ENCODE measurements around the gene RPL36AL. TPM values are rescaled to one million over a fixed set of nuclear protein-coding genes. Genes with fewer than 3 reads are reported as not detected.
A peak's percentile ranks its signal among the peaks of the same experiment; 100 is the strongest.
"Not testable (repeated sequence)": the region's sequence is repeated elsewhere in the genome, so short reads cannot be mapped to it uniquely, and the experiment has no call there.

The RPL36AL gene
- total RNA-seq, 2 experiments from 2014 or later, result 249 to 262 TPM

GRCh38 chr14:49634547-49635334 lies 14.3 kb upstream of the RPL36AL start, which contains the start of gene DNAAF2:
Gene DNAAF2, minus strand, starts transcription at chr14:49635244. Its CDS starts 95 bp downstream, at chr14:49635149.
- ChIA-PET POLR2A (interaction anchor here (0.8 to 2.3 kb wide), 3 partner anchors 14 to 133 kb away, joined by 3 to 15 read pairs (median 4); partner anchors contain the start of genes KLHDC2, MGAT2, RPL36AL and RPS29), CTCF (interaction anchor here (0.8 to 3.3 kb wide), 30 partner anchors 8 to 1225 kb away, joined by 3 to 67 read pairs (median 4); partner anchors contain the start of genes ARF6, KLHDC2, LRR1 and MGAT2)
- H3K27ac Mint-ChIP-seq, result peak within 1 kb of the TSS; percentile 94
- peaks cover 28% of the 10 kb centered on the region for H3K36me3 Mint-ChIP-seq (ENCODE audit: low read depth)
- H3K4me1 Mint-ChIP-seq, result peaks cover 45% of the 10 kb centered on the region
- no peaks in the 10 kb centered on the region for H3K9me3 Mint-ChIP-seq
- H3K4me3 Mint-ChIP-seq, result peak within 1 kb of the TSS; percentile 92
- DNase-seq, result peak; percentile 70
- no peaks in the 10 kb centered on the region for H3K27me3 Mint-ChIP-seq

DNA sequence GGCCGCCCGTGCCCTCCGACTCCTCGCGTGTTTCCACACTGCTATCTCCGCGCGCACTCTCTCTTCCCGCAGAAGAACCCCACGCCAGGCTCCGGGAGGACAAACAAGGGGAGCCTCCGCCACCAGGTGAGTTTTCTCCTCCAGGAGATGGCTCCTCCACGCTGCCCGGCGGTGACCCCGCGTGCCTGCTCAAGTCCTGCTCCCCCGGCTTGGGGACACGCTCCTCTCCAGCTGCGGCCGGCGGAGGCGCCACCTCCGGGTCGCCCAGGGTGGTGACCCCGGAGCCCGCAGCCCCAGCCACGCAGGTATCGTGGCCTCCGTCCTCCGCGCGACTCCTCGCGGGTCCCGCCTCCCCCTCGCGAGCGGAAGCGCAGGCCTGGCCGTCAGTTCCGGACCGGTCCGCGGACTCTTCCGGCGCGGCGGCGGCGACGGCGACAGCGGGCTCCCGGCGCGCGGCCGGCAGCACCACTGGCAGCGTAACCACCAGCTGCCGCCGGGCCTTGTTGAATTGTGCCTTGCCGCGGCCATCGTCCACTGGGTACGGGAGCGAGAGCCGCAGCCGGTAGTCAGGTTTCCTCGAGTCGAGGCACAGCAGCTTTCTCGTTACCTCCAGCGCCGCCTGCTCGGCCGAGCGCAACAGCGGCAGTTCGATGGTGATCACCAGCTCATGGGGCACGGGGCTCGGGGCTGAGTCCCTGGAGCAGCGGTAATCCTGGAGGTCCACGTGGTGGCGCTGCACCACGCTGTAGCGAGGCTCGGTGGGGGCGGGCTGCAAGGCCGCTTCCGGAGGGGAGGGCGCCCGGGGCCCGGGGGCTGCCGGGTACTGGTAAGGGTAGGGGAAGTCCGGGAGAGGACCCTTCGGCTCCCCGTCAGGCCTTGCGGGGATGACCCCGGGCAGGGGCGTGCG lies 13.5 kb upstream of the RPL36AL start:
- peak overlapping the region; percentile 92 for H3K4me3 Mint-ChIP-seq
- POLR2A ChIA-PET, result interaction anchor here (0.5 to 2.3 kb wide), 7 partner anchors 13 to 621 kb away, joined by 3 to 15 read pairs (median 3); partner anchors contain the start of genes KLHDC2, MGAT2, NEMF and RPL36AL

DNA sequence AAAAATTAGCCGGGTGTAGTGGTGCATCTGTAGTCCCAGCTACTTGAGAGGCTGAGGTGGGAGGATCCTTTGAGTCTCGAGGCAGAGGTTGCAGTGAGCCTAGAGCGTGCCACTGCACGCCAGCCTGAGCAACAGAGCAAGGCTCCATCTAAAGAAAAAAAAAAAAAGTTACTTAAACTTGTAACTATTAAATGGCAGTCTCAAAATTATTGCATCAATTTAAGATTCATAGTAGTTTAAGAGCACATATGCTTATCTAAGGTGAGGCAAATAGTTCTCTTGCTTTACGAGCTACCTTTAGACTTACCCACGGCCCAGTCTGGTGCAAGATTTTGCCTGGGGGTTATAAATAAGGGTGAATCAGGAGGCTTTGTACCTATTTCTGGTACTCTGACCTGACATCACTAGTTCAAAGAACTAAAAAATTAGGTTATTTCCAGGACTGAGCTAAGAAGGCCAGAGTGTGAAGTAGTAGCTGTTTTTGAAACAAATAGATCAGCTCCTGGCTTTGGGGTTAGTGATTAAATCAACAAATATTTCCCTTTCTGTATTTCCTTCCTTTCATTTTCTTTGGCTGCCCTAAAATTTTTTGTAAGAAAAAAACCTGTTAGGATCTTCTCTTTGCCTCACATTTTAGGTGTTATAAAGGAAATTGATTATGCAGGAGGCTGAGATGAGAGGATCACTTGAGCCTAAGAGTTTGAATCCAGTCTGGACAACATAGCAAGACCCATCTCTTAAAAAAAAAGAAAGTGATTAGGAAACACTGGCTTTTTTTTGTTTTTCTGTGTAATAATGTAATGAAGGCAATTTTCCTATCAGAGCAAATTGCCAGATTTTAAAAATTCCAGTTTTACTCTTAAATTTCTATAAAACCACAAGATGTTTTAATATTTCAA lies 3.8 kb upstream of the RPL36AL start:
- ChIA-PET POLR2A (interaction anchor here (0.6 kb wide), 1 partner anchor 10 kb away, joined by 3 read pairs; no protein-coding TSS in a partner anchor), CTCF (interaction anchor here (1.3 to 6.8 kb wide), 3 partner anchors 10 to 238 kb away, joined by 4 to 67 read pairs (median 5); partner anchors contain the start of genes DNAAF2 and NEMF)
- no peaks in the 10 kb centered on the region for H3K27me3 Mint-ChIP-seq
- no peaks in the 10 kb centered on the region for H3K9me3 Mint-ChIP-seq
- H3K36me3 Mint-ChIP-seq (ENCODE audit: low read depth), result peaks cover 50% of the 10 kb centered on the region
- H3K27ac Mint-ChIP-seq, result peak overlapping the region; percentile 20
- no peak for DNase-seq
- peaks cover 42% of the 10 kb centered on the region for H3K4me1 Mint-ChIP-seq
- H3K4me3 Mint-ChIP-seq, result peak overlapping the region; percentile 97

More for the DNA sequence above, 13.5 kb upstream of the RPL36AL start:
- Mint-ChIP-seq H3K27me3 (no peaks in the 10 kb centered on the region), H3K9me3 (no peaks in the 10 kb centered on the region), H3K27ac (peak overlapping the region; percentile 97), H3K36me3 (ENCODE audit: low read depth) (peaks cover 23% of the 10 kb centered on the region), H3K4me1 (peaks cover 42% of the 10 kb centered on the region)
- CTCF ChIA-PET, result interaction anchor here (0.5 to 3.3 kb wide), 41 partner anchors 9 to 1225 kb away, joined by 3 to 67 read pairs (median 4); partner anchors contain the start of genes ARF6, KLHDC2, LRR1 and MGAT2
- peak; percentile 95 for DNase-seq

DNA sequence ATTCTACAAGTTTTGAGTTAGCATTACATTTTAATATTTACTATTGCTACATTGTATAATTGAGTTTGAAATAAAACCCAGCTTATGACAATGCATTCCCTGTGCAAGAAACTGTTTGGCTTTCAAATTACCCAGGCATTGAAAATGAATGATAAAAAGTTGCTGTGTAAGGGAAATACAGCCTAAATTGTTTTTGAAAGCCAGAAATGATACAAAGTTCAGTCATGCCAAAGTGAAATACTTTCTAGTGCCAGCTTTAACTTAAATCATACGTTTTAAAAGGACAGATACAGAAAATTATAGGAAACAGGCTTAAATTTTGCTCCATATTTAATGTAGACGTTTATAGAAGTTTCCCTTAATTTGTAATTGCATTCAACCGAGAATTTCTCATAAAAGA lies 3.0 kb upstream of the RPL36AL start:
- ChIA-PET CTCF (interaction anchor here (1.3 to 6.8 kb wide), 3 partner anchors 11 to 239 kb away, joined by 4 to 67 read pairs (median 5); partner anchors contain the start of genes DNAAF2 and NEMF), POLR2A (no interaction called here)
- peak overlapping the region; percentile 20 for H3K27ac Mint-ChIP-seq
- H3K9me3 Mint-ChIP-seq, result no peaks in the 10 kb centered on the region
- peak overlapping the region; percentile 97 for H3K4me3 Mint-ChIP-seq
- H3K4me1 Mint-ChIP-seq, result peaks cover 47% of the 10 kb centered on the region
- no peak for DNase-seq
- no peaks in the 10 kb centered on the region for H3K27me3 Mint-ChIP-seq
- H3K36me3 Mint-ChIP-seq (ENCODE audit: low read depth), result peaks cover 58% of the 10 kb centered on the region

DNA sequence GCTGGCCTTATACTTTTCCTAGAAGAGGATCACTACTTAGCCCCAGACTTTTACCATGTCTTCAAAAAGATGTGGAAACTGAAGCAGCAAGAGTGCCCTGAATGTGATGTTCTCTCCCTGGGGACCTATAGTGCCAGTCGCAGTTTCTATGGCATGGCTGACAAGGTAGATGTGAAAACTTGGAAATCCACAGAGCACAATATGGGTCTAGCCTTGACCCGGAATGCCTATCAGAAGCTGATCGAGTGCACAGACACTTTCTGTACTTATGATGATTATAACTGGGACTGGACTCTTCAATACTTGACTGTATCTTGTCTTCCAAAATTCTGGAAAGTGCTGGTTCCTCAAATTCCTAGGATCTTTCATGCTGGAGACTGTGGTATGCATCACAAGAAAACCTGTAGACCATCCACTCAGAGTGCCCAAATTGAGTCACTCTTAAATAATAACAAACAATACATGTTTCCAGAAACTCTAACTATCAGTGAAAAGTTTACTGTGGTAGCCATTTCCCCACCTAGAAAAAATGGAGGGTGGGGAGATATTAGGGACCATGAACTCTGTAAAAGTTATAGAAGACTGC lies 1.7 kb upstream of the RPL36AL start:
- Mint-ChIP-seq H3K4me3 (peak overlapping the region; percentile 97), H3K36me3 (ENCODE audit: low read depth) (peaks cover 64% of the 10 kb centered on the region), H3K27me3 (no peaks in the 10 kb centered on the region), H3K9me3 (no peaks in the 10 kb centered on the region), H3K27ac (peak overlapping the region; percentile 77), H3K4me1 (peaks cover 53% of the 10 kb centered on the region)
- ChIA-PET POLR2A (interaction anchor here (0.6 kb wide), 1 partner anchor 1143 kb away, joined by 3 read pairs; no protein-coding TSS in a partner anchor), CTCF (interaction anchor here (0.6 to 6.8 kb wide), 4 partner anchors 12 to 526 kb away, joined by 3 to 67 read pairs (median 14); partner anchors contain the start of genes DNAAF2 and RPS29)
- no peak for DNase-seq

DNA sequence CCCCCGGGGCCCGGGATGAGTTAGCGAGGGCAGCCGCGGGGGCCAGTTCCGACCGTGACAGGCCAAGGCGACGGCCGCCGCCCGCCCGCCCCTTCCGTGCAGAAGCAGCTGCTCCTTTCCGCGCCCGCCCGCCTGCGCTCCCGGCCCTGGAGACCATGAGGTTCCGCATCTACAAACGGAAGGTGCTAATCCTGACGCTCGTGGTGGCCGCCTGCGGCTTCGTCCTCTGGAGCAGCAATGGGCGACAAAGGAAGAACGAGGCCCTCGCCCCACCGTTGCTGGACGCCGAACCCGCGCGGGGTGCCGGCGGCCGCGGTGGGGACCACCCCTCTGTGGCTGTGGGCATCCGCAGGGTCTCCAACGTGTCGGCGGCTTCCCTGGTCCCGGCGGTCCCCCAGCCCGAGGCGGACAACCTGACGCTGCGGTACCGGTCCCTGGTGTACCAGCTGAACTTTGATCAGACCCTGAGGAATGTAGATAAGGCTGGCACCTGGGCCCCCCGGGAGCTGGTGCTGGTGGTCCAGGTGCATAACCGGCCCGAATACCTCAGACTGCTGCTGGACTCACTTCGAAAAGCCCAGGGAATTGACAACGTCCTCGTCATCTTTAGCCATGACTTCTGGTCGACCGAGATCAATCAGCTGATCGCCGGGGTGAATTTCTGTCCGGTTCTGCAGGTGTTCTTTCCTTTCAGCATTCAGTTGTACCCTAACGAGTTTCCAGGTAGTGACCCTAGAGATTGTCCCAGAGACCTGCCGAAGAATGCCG lies 872 bp upstream of the RPL36AL start:
- ChIA-PET POLR2A (interaction anchor here (0.6 to 2.0 kb wide), 4 partner anchors 13 to 231 kb away, joined by 3 to 18 read pairs (median 9); partner anchors contain the start of genes DNAAF2 and RPS29), CTCF (interaction anchor here (0.6 to 6.8 kb wide), 12 partner anchors 9 to 263 kb away, joined by 3 to 67 read pairs (median 7); partner anchors contain the start of genes DNAAF2, LRR1 and RPS29)
- DNase-seq, result peak; percentile 64
- H3K9me3 Mint-ChIP-seq, result no peaks in the 10 kb centered on the region
- H3K4me1 Mint-ChIP-seq, result peaks cover 54% of the 10 kb centered on the region
- peak overlapping the region; percentile 97 for H3K4me3 Mint-ChIP-seq
- peak overlapping the region; percentile 97 for H3K27ac Mint-ChIP-seq
- peaks cover 67% of the 10 kb centered on the region for H3K36me3 Mint-ChIP-seq (ENCODE audit: low read depth)
- H3K27me3 Mint-ChIP-seq, result no peaks in the 10 kb centered on the region

DNA sequence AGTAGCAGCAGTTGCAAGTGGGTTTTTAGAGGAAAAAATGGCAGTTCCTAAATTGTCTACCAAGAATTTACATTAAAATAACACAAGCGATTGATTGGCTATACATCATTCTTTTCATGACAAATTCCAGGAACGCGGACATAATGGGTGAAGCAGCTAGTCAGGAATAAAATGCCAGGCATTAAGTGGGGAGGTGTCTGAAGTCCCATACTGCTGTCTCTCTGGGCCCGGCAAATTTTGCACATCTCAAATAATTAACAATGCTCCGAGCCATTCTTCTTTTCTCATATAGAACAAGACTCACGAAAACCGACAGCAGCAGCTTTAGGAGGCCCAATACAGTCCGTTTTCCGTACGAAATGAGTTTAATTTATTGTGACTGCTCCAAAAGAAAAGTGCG lies 696 bp downstream of the RPL36AL start:
- Mint-ChIP-seq H3K36me3 (ENCODE audit: low read depth) (peaks cover 67% of the 10 kb centered on the region), H3K4me1 (peaks cover 46% of the 10 kb centered on the region), H3K27ac (peak overlapping the region; percentile 97), H3K4me3 (peak overlapping the region; percentile 97), H3K9me3 (no peaks in the 10 kb centered on the region), H3K27me3 (no peaks in the 10 kb centered on the region)
- CTCF ChIA-PET, result interaction anchor here (0.6 to 6.8 kb wide), 12 partner anchors 10 to 506 kb away, joined by 3 to 67 read pairs (median 8); partner anchors contain the start of genes DNAAF2, KLHDC2, LRR1 and NEMF
- POLR2A ChIA-PET, result interaction anchor here (0.6 to 2.0 kb wide), 9 partner anchors 10 to 442 kb away, joined by 3 to 18 read pairs (median 3); partner anchors contain the start of genes DNAAF2, LRR1 and RPS29
- no peak for DNase-seq

DNA sequence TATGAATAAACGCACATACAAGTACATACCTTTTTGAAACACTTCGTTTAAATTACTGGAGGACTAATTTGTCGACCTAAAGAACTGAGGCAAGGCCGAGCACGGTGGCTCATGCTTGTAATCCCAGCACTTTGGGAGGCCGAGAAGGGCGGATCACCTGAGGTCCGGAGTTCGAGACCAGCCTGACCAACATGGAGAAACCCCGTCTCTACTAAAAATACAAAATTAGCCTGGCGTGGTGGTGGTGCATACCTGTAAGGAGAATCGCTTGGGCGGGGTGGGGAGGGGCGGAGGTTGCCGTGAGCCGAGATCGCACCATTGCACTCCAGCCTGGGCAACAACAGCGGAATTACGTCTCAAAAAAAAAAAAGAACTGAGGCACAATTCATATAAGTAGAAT lies 1.2 kb downstream of the RPL36AL start:
- H3K27me3 Mint-ChIP-seq, H3K9me3 Mint-ChIP-seq, DNase-seq, POLR2A ChIA-PET: not testable (repeated sequence)
- Mint-ChIP-seq H3K4me3 (peak overlapping the region; percentile 97), H3K36me3 (ENCODE audit: low read depth) (peaks cover 66% of the 10 kb centered on the region), H3K4me1 (peaks cover 44% of the 10 kb centered on the region), H3K27ac (peak overlapping the region; percentile 97)
- CTCF ChIA-PET, result interaction anchor here (0.6 to 2.7 kb wide), 3 partner anchors 11 to 507 kb away, joined by 4 to 12 read pairs (median 9); no protein-coding TSS in a partner anchor

- H3K27me3 Mint-ChIP-seq, result no peaks in the 10 kb centered on the region
- POLR2A ChIA-PET, result interaction anchor here (0.7 kb wide), 1 partner anchor 235 kb away, joined by 3 read pairs; no protein-coding TSS in a partner anchor
- H3K9me3 Mint-ChIP-seq, result no peaks in the 10 kb centered on the region
- H3K27ac Mint-ChIP-seq, result peak overlapping the region; percentile 47
- peaks cover 31% of the 10 kb centered on the region for H3K4me1 Mint-ChIP-seq
- DNase-seq, result no peak
- peak overlapping the region; percentile 97 for H3K4me3 Mint-ChIP-seq
- CTCF ChIA-PET, result interaction anchor here (1.2 to 1.3 kb wide), 2 partner anchors 16 to 31 kb away, joined by 4 to 5 read pairs; partner anchors contain the start of gene RPS29
- peaks cover 63% of the 10 kb centered on the region for H3K36me3 Mint-ChIP-seq (ENCODE audit: low read depth)
Observed at GRCh38 chr14:49617852-49618519, 2.4 kb downstream of the RPL36AL start.

GRCh38 chr14:49615776-49616175 lies 4.7 kb downstream of the RPL36AL start:
- Mint-ChIP-seq H3K4me3 (no peak overlapping the region), H3K36me3 (ENCODE audit: low read depth) (peaks cover 60% of the 10 kb centered on the region), H3K4me1 (peaks cover 27% of the 10 kb centered on the region), H3K27ac (no peak overlapping the region), H3K9me3 (no peaks in the 10 kb centered on the region), H3K27me3 (no peaks in the 10 kb centered on the region)
- ChIA-PET CTCF (no interaction called here), POLR2A (no interaction called here)
- no peak for DNase-seq
